ENCODE measurements around the gene KRT36.
A peak's percentile ranks its signal among the peaks of the same experiment; 100 is the strongest.

Gene KRT36

GRCh38 chr17:41500131-41500911, 10.6 kb upstream of the KRT36 start:
- peak; percentile 39 for DNase-seq (ENCODE audit: low read depth)

GRCh38 chr17:41499714-41500113, 10.0 kb upstream of the KRT36 start:
- DNase-seq (ENCODE audit: low read depth) = no peak

- DNase-seq (ENCODE audit: low read depth) = no peak
These were observed 8.6 kb upstream of the KRT36 start for GRCh38 chr17:41498276-41498675.

GRCh38 chr17:41496803-41497484, 7.2 kb upstream of the KRT36 start:
- peak; percentile 55 for DNase-seq (ENCODE audit: low read depth)

- DNase-seq (ENCODE audit: low read depth) = no peak
These were observed 4.8 kb upstream of the KRT36 start for GRCh38 chr17:41494524-41494923.

GRCh38 chr17:41492771-41493170, 3.1 kb upstream of the KRT36 start:
- DNase-seq (ENCODE audit: low read depth) = no peak

GRCh38 chr17:41492351-41492750, 2.6 kb upstream of the KRT36 start:
- no peak for DNase-seq (ENCODE audit: low read depth)

GRCh38 chr17:41491476-41491875, 1.8 kb upstream of the KRT36 start:
- no peak for DNase-seq (ENCODE audit: low read depth)

GRCh38 chr17:41490000-41490990, 585 bp upstream of the KRT36 start:
- no peak for DNase-seq (ENCODE audit: low read depth)

- no peak for DNase-seq (ENCODE audit: low read depth)
These were observed 2.7 kb downstream of the KRT36 start for GRCh38 chr17:41486809-41487530.

GRCh38 chr17:41486316-41486715, 3.4 kb downstream of the KRT36 start:
- DNase-seq (ENCODE audit: low read depth) = no peak

GRCh38 chr17:41484920-41485904, 4.5 kb downstream of the KRT36 start:
- DNase-seq (ENCODE audit: low read depth) = no peak

- no peak for DNase-seq (ENCODE audit: low read depth)
These were observed 5.5 kb downstream of the KRT36 start for GRCh38 chr17:41483991-41484826.

- DNase-seq (ENCODE audit: low read depth) = no peak
These were observed 6.2 kb downstream of the KRT36 start for GRCh38 chr17:41483531-41483930.

GRCh38 chr17:41481036-41481435, 8.7 kb downstream of the KRT36 start, which contains the start of gene KRT35:
Gene KRT35 (minus strand): TSS chr17:41481151. CDS start chr17:41481097, 54 bp downstream.
- no peak for DNase-seq (ENCODE audit: low read depth)

- no peak for DNase-seq (ENCODE audit: low read depth)
These were observed 9.1 kb downstream of the KRT36 start for GRCh38 chr17:41480581-41480980.

GRCh38 chr17:41480136-41480535, 9.6 kb downstream of the KRT36 start:
- DNase-seq (ENCODE audit: low read depth) = no peak

- no peak for DNase-seq (ENCODE audit: low read depth)
These were observed 11.5 kb downstream of the KRT36 start for GRCh38 chr17:41478237-41478636.
